ENCODE data around the gene CAMTA1. TPM values are rescaled to one million over a fixed set of nuclear protein-coding genes. Genes with fewer than 3 reads are reported as not detected.

The CAMTA1 gene
- total RNA-seq, 1 donor = 19.9 TPM

DNA sequence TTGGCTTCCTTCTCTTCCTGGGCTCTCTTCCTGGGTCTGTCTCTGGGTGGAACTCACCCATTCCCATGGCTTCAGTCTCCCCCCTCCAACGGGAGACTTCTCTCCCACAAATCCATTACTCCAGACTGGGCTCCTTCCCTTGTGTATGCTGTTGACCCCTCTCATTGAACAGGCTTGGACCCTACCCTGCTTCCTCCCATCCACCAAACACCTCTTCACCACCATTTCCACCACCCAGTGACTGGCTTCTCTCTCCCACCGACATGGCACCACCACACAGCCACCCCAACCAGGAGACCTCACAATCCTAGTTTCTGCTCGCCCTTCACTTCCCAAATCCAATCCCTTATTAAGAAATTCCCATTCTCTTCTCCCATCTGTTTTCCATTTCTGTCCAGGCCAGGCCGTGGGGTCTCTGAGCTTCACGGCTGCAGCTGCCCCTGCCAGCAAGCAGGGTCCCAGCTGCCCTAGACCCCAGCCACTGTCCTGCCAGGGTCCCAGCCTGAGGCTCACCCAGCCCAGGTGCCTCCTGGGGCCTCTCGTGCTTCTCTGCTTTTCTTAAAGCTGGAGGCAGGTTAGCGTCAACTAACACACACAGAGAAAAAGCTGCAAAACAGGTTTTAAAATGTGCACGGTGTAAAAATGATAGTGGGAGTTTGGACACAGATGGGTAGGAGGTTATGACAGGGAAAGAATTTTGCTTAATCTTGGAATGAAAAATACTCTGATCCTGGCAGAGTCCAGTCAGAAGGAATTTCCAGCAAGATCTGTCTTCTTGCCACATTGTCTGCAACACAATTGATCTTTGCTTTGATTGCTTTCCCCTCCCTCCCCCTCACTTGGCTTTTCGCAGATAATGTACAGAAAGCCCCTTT is 602.0 kb downstream of the CAMTA1 start:
- DNase-seq (ENCODE audit: low read depth in 2 of 3, low spot score in 2 of 3) = no peak

DNA sequence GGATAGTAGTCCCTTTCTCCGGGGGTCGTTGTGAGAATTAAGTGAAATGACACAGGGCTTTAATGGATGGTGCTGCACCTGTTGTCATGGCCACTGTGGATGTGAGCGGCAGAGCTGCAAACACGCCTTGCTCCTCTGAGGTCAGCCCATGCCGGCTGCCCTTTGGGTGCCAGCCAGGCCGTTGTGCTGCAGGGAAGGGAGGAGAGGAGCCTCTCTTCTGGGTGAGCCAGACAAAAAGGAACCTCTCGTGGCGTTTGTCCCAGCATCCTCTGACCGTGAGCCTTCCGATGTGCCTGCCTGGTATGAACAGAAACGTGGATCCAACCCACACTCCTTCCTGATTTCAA is 602.9 kb downstream of the CAMTA1 start:
- no peak for DNase-seq (ENCODE audit: low read depth in 2 of 3, low spot score in 2 of 3)

DNA sequence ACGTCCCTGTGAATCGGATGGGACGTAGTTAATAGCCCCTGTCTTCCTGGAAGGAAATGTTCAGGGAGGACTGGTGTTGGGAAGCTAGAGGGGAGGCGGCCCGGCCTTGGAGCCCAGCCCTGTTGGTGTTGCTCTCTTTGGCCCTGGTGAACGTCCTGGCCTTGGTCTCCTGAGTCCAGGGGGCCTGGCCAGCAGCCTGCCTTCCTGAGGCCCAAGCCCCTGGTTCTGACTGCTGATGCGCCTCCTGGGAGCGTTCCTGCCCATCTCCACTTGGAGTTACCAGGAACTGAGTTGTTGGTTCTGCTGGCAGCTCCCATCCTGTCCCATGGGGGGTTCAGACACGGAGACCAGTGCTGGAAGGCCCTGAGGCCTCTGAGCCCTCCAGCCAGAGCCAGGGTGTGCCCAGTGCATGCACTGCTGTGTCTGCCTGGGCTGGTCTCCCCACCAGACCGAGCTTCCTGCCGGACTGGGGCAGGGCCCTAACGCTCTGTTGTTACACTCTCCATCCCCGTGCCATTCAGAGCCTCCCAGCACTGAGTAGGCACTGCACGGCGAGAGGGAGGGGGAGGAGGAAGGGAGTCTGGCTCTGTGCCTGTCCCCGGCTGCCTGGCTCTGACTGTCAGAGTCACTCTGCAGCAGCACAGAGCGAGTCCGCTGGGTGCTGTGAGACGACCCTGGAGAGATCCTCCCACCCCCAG is 603.4 kb downstream of the CAMTA1 start:
- DNase-seq (ENCODE audit: low read depth in 2 of 3, low spot score in 2 of 3) = no peak

DNA sequence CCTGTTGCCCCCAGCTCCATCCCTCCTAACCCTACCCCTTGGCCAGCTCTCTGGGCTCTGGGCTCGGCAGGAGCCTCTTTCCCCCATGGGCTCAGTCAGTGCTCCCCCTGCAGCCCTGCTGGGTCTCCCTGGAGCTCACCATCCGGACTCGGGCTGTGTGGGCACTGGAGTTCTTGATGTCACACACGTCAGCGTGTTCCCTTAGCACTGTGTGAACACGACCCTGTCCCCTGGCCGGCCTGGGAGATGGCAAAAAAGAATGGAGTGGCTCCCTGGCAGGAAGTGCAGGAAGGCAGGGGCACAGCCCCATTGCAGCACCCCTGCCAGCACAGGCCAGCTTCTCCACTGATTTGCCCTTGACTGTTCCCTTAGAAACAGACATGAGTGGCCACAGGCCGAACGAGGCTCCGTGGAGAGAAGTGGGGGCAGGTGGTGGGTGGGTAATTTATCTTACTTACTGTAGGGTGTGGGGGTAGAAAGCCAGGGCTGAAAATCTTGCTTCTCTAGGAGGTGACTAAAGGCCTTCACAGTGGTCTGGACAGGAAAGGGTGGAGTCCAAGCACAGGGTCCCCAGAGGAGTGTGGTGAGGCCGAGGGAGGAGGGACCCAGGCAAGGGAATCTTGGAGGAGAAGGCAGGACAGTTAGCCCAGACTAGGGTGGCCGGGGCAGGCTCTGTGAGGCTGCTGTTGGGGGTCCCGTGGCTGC is 604.1 kb downstream of the CAMTA1 start:
- DNase-seq (ENCODE audit: low read depth in 2 of 3, low spot score in 2 of 3) = no peak

DNA sequence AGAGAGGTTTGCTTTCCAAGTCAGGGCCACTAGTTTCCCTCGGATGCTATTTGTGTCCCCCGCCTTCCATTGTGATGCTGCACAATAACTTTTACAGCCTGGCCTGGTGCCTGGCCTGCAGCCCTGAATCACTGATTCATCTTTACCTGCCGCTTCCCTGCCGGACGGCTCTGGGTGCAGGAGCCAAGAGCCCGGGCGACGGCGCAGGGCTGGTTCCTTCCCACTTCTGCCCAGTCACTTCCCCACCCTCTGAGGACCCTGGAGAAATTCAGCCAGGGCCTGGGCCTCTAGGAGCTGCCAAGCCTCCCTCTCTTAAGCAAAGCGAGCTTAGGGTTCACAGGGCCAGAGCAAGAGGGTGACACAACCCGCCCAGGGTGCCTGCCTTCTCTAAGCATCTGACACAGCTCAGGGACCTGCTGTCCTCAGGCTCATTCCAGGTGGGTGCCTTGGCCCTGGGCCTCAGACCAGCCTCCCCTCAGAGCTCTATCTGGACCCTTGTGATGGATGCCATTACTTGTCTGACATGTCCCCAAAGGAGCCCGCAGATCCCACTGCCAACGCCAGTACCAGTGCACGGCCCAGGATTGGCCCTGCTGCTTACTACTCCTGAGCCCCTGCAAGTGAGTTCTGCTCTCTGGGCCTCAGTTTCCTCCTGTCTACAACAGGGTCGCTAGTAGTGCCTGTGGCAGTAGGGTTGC is 604.8 kb downstream of the CAMTA1 start:
- no peak for DNase-seq (ENCODE audit: low read depth in 2 of 3, low spot score in 2 of 3)

DNA sequence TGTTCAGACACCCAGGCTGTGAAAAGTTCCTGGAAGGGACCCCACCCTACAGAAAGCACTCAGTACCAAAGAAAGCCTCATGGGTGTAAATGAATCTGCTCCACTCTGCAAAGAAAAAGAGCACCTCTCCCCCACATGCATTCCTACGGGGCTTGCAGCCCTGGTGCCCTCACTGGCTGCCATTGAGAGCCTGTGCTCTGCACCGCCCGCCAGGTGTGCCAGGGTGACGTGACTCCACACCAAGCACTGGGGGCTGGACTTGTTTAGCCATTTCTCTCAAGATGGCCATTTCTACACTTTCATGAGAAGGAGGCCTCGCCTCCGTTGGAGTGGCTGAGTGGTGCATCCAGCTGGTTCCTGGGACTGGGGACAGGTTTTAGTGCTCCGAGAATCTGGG is 605.3 kb downstream of the CAMTA1 start:
- DNase-seq (ENCODE audit: low read depth in 2 of 3, low spot score in 2 of 3) = no peak

DNA sequence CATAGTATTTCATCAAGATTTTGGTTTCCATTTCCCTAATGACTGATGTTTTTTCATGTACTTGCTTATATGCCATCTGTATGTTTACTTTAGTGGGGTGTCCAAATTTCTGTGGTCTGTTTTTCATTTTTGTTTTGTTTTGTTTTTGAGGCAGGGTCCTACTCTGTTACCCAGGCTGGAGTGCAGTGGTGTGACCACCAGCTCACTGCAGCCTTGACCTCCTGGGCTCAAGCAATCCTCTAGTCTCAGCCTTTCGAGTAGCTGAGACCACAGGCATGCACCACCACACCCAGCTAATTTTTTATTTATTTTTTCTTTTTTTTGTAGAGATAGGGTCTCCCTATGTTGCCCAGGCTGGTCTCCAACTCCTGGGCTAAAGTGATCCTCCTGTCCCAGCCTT is 607.9 kb downstream of the CAMTA1 start:
- DNase-seq (ENCODE audit: low read depth in 2 of 3, low spot score in 2 of 3) = no peak

DNA sequence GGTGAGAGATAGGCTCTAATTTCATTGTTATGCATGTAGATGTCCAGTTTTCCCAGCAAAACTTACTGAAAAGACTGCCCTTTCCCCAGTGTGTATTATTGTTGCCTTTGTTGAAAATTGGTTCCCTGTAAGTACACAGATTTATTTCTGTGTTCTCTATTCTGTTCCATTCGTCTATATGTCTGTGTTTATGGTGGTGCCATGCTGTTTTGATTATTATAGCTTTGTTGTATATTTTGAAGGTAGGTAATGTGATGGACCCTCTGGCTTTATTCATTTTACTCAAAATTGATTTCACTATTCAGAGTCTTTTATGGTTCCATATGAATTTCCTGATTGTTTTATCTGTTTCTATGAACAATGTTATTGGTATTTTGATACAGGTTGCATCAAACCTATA is 610.0 kb downstream of the CAMTA1 start:
- no peak for DNase-seq (ENCODE audit: low read depth in 2 of 3, low spot score in 2 of 3)

DNA sequence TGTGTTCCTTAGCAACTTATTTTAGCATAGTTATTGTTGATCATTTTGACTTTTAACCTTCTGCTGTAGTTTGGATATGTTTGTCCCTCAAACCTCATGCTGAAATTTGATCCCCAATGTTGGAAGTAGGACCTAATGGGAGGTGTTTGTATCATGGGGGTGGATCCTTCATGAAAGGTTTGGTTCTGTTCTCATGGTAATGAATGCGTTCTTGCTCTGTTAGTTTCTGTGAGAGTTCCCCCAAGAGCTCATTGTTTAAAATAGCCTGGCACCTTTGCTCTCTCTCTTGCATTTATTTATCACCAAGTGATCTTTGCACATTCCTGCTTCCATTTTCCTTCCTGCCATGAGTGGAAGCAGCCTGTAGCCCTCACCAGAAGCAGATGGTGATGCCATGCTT is 613.7 kb downstream of the CAMTA1 start:
- DNase-seq (ENCODE audit: low read depth in 2 of 3, low spot score in 2 of 3) = no peak

DNA sequence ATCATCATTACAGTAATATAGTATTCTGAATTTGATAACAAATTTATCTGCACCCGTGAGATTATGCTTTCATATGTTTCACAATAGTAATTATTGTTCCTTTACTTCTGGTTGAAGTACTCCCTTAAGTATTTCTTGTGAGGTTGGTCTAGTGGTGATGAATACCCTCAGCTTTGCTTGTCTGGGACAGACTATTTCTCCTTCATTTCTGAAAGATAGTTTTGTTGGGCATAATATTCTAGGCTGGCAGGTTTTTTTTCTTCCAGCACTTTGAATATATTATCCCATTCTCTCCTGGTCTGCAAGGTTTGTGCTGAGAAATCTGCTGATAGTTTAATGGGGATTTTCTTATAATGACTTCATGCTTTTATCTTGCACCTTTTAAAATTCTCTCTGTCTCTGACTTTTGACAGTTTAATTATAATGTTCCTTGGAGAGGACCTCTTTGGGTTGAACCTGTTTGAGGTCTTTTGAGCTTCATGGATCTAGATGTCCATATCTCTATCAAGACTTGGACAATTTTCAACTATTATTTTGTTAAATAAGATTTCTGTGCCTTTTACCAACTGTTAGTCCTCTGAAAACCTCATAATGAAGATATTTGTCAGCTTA is 614.4 kb downstream of the CAMTA1 start:
- DNase-seq (ENCODE audit: low read depth in 2 of 3, low spot score in 2 of 3) = no peak

DNA sequence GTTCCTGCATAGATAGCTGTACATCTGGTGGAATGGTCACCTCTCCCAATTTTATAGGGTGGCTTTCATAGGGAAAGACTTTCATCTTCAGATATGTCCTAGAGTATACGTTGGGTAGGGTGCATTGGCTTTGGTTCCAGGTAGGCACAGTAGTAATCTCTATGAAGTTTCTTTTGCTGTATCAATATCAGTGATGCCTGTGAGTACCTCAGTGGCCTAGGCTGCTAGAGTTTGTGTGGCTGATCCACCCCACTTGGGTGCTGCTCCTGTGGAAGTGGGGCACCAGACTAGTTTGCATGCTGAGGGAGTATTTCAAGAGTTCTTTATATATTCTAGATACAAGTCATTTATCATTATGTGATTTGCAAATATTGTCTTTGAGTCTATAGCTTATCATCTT is 615.3 kb downstream of the CAMTA1 start:
- no peak for DNase-seq (ENCODE audit: low read depth in 2 of 3, low spot score in 2 of 3)

DNA sequence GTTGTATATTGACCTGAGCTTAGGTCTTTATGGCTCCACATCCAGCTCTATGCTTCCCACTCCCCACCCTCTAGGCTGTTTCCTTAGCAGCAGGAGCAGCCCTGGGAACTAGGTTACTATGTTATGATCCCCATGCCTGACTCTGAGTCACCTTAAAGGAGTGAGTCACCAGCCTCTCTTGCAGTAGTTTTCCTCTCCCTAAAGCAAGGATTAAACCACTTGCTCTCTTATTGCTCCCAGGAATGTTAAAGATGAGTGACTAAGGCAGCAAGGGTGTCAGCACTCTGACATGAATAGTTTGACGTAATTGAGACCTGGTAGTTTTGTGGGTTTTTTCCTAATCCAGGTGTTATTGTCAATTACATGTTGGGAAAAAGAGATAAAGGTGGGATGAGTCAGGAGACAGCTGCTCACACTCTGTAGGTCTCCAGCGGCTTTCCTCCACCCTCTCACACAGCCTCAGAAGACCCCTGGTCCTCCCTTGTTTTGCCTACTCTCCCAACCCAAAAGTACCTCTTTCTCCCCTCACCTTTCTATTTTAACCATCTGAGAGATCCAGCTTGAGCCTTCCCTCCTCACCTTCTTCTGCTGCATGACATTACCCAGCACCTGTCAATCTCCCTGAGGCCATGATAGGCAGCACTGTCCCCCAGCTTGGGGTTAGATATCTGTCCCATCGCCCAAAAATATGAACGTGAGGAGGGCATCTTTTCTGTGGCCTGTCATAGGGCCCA is 616.7 kb downstream of the CAMTA1 start:
- DNase-seq (ENCODE audit: low read depth in 2 of 3, low spot score in 2 of 3) = no peak

DNA sequence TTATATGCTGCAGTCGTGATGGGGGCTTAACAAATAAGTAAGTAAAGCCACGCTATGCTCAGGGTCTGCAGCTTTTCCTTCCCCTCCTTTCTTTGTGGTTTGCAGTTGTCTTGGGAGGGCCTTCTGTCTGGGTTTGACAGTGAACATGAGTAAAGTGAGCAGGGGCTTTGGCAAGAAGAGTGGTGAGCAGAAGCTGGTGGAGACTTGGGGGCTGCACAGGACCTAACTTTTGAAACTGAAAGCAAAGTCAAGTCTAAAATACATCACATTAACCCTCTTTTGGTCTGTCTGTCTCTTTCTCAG is 617.2 kb downstream of the CAMTA1 start:
- no peak for DNase-seq (ENCODE audit: low read depth in 2 of 3, low spot score in 2 of 3)

DNA sequence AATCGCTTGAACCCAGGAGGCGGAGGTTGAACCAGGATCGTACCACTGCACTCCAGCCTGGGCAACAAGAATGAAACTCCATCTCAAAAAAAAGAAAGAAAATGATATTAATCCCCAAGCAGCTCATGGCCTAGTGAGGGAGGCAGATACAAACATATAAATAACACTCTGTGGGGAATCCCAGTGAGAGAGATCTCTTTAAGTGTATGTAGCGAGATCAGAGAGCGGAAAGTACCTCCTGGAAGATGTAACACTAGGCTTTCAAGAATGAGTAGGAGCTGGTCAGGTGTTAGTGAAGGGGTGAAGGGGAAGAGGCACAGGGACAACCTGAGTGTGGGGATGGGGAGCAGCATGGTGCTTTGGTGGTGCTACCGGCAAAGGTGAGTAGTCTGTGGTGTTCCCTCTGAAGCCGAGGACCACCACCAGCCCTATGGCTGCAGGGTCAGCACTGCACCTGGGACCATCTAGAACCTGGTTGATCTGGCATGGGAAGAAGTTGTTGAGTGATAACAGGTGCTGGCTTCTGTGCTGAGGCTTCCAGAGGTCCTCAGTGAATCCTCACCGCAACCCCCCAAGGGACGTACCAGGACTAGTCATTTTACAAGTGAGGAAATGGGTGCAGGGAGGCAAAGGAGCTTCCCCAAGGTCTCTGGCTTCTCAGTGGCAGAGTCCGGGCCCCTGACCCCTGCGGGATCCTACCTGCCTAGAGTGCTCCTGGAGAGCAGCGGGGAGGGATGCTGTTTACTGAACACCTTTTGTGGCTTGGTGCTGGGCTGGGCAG is 618.2 kb downstream of the CAMTA1 start:
- no peak for DNase-seq (ENCODE audit: low read depth in 2 of 3, low spot score in 2 of 3)

DNA sequence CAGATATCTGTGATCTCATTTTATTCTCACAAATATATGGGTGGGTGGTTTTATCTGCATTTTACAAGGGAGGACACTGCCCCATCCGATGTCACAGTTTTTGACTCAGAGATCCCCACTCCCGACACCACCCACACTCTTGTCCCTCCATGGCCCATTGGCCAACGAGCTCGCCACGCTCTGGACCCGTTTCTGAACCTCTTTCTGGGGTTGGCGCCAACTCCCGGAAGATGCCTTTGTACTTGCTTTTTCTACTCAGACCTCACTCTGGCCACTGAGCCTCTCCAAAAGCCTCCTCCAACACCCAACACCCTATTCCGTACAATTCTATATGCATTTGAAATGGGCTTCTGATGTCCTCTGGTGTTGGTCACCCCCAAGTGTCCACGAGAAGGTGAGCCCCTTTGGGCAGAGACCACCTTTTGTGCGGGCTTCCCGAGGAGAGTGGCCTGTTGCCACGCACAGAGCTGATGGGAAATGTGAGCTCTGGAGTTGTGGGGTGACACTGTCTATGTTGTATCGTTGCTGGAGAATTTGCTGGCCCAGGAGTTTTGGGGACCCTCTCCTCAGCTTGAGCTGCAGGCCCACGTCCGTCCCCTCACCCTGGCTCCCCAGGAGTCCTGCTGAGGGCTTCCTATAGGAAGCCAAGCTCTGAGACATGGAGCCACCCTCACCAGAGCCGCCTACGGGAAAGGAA is 618.9 kb downstream of the CAMTA1 start:
- DNase-seq (ENCODE audit: low read depth in 2 of 3, low spot score in 2 of 3) = no peak

DNA sequence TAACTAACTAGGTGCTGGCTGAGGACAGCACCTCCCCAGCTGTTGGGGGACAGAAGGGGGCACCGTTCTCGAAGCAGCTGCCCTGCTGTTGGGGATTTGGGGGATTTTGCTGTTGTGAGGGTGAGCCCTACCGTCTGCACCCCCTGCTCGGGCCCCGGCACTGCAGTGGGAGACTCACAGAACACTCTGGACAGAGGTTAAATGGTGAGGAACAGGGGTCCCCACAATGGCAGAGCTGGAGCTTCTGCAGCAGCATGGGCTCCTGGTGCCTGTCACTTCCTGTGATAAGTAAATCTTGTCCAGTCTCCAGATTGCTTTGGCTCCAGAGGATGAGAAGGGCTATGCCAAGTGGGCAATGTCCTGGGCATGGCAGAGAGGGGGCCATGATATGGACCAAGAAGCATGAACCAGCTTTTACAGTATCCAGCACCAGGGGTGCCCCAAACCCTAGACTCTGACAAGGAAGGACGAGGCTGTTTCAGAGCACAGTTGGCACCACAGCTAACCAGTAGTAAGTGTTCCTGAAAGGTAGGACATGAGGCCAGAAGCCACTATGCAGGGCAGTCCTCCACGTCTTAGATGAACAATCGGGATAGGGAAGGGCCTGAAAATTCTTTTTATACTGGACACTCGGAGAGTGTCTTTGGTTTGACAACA is 620.7 kb downstream of the CAMTA1 start:
- no peak for DNase-seq (ENCODE audit: low read depth in 2 of 3, low spot score in 2 of 3)

DNA sequence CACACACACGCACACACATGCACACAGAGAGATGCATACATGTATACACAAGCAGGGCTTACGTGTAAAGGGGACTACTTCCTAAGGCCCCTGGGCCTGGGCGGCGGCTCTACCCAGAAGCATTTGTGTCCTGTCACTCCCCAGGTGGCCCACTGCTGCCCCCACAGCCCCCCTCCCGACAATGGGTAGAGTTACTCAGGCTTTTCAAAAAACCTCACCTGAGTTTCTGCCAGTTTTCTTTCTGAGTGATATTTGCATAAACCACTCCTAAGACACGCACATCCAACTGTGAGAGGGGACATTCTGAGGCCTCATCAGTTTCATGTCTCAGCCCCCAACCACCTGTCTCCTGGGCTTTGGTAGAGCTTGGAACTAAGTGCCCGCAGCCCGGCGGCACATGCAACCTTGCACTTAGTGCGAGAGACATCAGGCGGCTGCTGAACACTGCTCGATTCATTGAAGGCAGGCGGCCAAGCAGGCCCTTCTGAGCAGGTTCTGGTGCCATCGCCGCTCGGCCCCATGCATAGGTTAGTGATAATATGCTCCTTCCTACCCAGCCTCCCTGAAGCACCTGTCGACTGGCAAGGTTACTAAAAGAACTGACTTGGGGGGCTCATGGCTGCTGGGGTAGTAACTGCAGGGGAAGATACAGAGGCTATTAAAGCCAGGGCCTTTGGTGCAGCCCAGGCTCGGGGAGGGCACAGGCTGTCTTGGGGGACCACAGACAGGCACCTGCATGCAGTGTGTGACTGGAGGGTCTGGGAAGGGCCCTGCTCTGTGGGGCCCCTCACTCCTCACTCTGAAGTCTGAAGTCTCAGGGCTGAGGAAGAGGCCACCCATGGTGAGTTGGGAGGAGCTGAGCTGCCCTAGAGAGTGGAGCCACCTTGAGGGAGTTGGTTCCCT is 621.6 kb downstream of the CAMTA1 start:
- no peak for DNase-seq (ENCODE audit: low read depth in 2 of 3, low spot score in 2 of 3)
